Measurements from ENCODE around the gene KCNMA1.

KCNMA1 gene

DNA sequence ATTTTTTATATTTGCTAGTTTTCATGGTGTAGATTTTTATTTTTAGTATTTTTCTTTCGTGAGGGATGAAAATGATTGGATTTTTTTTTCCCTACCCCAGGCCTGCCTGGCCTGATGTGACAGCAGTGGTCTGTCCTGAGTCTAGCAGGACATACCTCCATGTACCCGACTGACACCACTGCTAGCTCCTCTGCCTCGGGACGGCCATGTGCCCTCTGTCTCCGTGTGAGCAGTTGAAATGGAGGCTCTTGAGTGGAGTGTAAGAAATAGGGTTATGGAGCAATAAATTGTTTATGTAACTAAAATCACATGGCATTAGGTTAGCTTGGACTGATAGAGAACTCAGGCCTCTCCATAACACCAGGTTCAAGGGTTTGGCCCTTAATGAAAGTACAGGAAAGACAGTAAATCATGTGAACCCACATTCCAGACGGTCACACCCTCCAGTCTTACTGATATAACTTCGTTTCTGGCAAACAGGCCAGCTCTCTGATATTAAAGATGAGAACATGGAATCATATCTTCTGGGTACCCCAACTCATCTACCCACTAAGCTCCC, 734.1 kb downstream of the KCNMA1 start:
- DNase-seq (ENCODE audit: extremely low read depth, insufficient read length): no peak
- Histone ChIP-seq H3K36me3 (ENCODE audit: control insufficient read depth, insufficient read depth, low read length) (no peaks in the 10 kb centered on the region), H3K4me3 (replicated peaks; ENCODE audit: low read depth, low read length) (no peak overlapping the region), H3K27me3 (replicated peaks; ENCODE audit: control insufficient read depth, insufficient read depth, low read length) (no peaks in the 10 kb centered on the region)
- TF ChIP-seq, protein P1, sequence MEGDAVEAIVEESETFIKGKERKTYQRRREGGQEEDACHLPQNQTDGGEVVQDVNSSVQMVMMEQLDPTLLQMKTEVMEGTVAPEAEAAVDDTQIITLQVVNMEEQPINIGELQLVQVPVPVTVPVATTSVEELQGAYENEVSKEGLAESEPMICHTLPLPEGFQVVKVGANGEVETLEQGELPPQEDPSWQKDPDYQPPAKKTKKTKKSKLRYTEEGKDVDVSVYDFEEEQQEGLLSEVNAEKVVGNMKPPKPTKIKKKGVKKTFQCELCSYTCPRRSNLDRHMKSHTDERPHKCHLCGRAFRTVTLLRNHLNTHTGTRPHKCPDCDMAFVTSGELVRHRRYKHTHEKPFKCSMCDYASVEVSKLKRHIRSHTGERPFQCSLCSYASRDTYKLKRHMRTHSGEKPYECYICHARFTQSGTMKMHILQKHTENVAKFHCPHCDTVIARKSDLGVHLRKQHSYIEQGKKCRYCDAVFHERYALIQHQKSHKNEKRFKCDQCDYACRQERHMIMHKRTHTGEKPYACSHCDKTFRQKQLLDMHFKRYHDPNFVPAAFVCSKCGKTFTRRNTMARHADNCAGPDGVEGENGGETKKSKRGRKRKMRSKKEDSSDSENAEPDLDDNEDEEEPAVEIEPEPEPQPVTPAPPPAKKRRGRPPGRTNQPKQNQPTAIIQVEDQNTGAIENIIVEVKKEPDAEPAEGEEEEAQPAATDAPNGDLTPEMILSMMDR (IDR thresholded peaks at IDR 0.05; ENCODE audit: insufficient read depth, low read length, poor library complexity, severe bottlenecking): no peak

DNA sequence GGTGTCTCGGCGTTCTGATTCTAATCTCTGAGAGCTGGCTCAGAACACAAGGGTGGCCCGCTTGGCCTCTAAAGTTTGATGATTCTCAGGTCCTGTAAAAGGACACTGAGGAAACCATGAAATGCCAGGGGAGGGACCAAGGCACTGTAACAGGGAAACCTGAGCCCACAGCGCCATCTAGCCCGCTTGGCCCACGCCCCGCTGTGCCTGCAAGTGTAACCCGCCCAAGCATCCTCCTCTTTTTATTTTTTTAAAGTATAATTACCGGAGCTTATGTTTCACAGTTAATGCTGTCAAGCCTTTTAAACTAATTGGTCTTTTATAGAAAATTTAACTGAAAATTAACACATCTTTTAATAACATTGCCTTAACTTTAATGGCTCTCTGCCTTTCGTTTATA, 734.7 kb downstream of the KCNMA1 start:
- no peaks in the 10 kb centered on the region for H3K27me3 ChIP-seq (replicated peaks; ENCODE audit: control insufficient read depth, insufficient read depth, low read length)
- peak; percentile 38 for DNase-seq (ENCODE audit: extremely low read depth, insufficient read length)
- no peak overlapping the region for H3K4me3 ChIP-seq (replicated peaks; ENCODE audit: low read depth, low read length)
- H3K36me3 ChIP-seq (ENCODE audit: control insufficient read depth, insufficient read depth, low read length): no peaks in the 10 kb centered on the region
- TF ChIP-seq, protein P1 (IDR thresholded peaks at IDR 0.05; ENCODE audit: insufficient read depth, low read length, poor library complexity, severe bottlenecking): peak; percentile 78

DNA sequence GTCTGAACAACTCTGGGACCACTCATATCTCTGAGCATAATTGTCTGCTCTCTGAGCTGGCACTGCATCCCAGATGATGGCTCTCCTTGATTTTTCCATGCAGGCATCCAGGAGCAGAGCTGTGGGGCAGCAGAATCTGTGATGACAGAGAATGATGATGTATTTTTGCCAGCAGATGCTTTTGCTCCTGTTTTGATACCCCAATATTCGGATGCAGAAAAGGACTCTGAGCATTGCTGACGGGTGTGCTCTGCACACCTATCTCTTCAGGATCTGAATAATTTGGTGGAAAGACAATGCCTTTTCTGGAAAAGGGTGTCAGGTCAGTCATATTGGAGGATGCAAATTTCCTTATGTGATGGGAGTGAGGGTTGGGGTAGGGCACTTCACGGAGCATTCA, 735.9 kb downstream of the KCNMA1 start:
- TF ChIP-seq, protein P1 (IDR thresholded peaks at IDR 0.05; ENCODE audit: insufficient read depth, low read length, poor library complexity, severe bottlenecking): no peak
- no peak for DNase-seq (ENCODE audit: extremely low read depth, insufficient read length)
- H3K36me3 ChIP-seq (ENCODE audit: control insufficient read depth, insufficient read depth, low read length): no peaks in the 10 kb centered on the region
- no peak overlapping the region for H3K4me3 ChIP-seq (replicated peaks; ENCODE audit: low read depth, low read length)
- H3K27me3 ChIP-seq (replicated peaks; ENCODE audit: control insufficient read depth, insufficient read depth, low read length): no peaks in the 10 kb centered on the region

DNA sequence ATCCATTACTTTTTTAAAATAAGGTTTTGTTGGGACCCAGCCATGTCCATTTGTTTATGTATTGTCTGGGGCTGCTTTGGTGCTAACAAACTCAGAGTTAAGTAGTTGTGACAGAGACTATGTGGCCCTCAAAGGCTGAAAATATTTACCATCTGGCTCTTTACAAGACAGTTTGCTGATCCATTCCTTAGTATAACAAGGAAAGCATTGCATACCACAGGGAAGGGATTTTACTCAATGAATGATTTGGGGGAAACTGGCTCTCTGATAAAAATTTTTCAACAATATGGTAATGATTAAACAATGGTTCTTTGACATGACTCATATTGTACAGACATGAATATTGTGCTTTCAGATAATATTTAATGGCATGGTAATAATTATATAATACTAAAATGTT, 738.1 kb downstream of the KCNMA1 start:
- TF ChIP-seq, protein P1 (IDR thresholded peaks at IDR 0.05; ENCODE audit: insufficient read depth, low read length, poor library complexity, severe bottlenecking): no peak
- no peak overlapping the region for H3K4me3 ChIP-seq (replicated peaks; ENCODE audit: low read depth, low read length)
- no peak for DNase-seq (ENCODE audit: extremely low read depth, insufficient read length)

DNA sequence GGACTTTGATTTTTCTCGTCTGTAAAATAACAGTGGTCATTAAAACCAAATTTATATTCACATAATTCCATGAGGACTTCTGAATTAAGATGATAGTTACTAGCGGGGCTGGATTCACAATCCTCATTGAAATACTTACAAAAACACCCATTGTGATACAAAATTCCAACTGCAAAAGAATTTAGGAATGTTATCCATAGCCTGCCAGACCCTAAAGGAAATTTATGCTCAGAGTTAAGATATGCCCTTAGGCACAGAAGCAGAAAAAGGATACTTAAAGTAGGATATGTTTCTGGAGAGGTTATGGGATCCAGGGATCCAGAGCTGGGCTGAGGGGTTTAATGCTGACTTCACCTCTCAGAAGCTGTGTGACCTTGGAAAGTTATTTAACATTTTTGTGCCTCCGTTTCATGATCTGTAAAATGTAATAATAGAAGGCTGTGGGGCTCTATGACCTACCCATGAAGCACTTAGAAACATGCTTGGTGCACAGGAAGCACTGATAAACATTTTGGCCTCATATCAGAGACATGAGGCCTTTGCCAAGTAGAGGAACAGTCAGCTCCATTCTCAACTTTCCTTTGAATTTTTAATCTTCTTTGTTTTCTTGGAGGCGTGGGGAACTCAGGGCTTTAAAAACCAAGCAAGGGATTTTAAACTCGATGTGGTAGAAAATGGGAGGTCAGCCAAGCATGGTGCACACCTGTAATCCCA, 744.7 kb downstream of the KCNMA1 start:
- no peaks in the 10 kb centered on the region for H3K36me3 ChIP-seq (ENCODE audit: control insufficient read depth, insufficient read depth, low read length)
- H3K4me3 ChIP-seq (replicated peaks; ENCODE audit: low read depth, low read length): no peak overlapping the region
- TF ChIP-seq, protein P1 (IDR thresholded peaks at IDR 0.05; ENCODE audit: insufficient read depth, low read length, poor library complexity, severe bottlenecking): no peak
- no peak for DNase-seq (ENCODE audit: extremely low read depth, insufficient read length)
- no peaks in the 10 kb centered on the region for H3K27me3 ChIP-seq (replicated peaks; ENCODE audit: control insufficient read depth, insufficient read depth, low read length)

More for the DNA sequence above, 738.1 kb downstream of the KCNMA1 start:
- no peaks in the 10 kb centered on the region for H3K27me3 ChIP-seq (replicated peaks; ENCODE audit: control insufficient read depth, insufficient read depth, low read length)
- no peaks in the 10 kb centered on the region for H3K36me3 ChIP-seq (ENCODE audit: control insufficient read depth, insufficient read depth, low read length)
